NCI-H2196 (cell line): ENCODE measurements around the gene LAPTM5.

Experiments
- DNase-seq: peaks from one replicate; lab custom pipeline; 2025; ENCODE audit not compliant: unreplicated experiment; lab: John Stamatoyannopoulos, UW

The LAPTM5 gene

DNA sequence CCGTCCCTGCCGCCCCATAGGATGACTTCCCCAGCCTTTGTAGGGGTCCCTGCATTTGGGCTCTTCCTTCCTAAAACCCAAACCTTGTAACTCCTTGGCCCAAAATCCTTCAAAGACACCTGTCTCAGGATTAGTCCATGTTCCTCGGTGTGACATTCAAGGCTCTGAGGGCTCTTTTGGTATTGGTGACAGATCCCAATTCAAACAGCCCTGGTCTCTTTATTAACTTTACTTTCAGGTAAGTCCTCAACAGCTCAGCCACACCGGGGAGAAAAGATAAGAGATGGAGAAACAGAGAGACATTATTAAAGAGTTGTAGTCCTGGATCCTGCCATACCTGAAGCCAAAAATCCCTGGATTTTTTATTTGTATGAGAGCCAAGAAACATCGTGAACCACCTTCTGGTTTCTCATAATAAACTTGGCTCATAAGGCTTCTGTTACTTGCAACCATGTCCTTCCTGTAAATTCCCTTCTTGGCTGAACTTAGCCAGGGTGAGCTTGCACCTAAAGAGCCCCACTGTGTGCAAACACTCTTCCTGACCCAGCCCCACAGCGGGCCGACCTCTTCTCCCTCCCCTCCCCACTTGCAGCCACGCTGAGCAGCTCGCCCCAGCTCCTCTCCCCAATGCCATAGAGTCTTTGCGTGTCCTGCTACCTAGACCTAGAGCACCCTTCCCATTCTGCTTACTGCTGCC, 26.3 kb downstream of the LAPTM5 start:
- no peak for DNase-seq

DNA sequence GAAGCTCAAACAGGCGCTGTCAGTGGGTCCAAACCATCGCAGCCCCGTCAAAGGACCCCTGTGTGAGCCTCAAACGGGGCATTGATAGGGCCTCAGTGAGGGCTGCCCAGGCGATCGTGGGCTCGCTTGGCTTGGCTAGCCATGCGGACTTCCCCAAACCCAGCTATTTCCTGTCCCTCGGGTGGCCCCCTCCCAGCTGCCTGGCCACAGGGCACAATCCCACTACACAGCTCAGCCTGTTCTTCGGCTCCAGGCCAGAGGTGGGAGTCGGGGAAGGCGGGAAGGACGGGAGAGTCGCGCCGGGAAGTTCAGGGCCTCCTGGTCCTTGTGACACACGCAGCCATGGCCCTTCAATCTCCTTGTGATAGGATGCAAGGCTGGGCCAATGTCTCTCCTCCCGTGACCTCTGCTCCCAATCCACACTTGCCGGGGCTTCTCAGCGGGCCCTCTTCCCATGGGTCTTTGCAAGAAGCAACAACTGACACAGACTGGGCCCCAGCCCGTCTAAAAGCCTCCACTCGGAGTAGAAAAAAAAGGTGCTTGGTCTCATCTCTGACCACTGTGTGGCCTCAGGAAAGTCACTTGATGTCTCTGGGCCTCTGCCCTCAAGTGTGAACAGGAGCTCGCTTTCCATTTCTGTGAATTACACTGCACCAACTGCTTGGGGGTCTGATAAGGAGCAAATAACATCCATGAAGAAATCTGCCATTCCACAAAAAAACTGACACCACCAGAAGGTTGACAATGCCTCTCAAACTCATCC, 27.0 kb downstream of the LAPTM5 start:
- no peak for DNase-seq

GRCh38 chr1:30729901-30730300, 27.7 kb downstream of the LAPTM5 start:
- DNase-seq: no peak

DNA sequence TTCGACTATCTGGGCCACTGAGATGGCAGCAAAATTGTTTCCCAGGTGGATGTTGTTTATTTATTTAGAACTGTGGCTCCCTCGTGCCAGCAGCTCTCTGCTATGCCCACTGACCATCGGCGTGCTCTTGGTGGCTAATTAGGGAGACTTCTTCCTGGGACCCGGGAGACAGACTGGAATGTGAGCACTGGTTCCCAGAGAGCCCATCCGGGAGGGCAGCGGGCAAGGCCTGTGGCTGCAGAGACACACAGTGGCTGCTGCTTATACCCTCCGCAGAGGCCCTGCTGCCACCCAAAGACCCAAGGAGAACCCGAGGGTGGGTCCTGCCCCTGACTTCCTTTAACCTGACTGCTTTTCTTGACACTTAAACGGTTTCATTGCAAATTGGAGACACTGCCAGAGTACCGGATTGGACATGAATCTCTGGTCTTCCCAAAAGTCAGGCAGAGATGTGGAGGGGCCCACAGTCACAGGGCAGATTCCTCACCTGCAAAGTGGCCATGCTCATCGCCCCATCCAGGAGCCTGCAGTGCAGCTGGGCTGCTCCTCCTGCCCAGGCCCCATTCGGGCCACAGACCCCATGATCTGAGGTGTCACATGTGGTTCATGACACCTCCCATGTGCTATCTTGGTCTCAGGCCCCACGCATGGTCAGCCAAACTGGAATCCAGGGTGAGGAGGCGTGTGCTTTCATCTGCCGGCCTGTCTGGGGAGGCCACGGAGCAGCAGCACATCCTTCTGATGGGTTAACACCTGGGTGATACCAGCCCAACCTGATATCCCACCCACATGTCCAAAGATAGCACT, 28.5 kb downstream of the LAPTM5 start:
- DNase-seq: no peak

- no peak for DNase-seq
Measured at GRCh38 chr1:30728340-30728739, 29.2 kb downstream of the LAPTM5 start.

DNA sequence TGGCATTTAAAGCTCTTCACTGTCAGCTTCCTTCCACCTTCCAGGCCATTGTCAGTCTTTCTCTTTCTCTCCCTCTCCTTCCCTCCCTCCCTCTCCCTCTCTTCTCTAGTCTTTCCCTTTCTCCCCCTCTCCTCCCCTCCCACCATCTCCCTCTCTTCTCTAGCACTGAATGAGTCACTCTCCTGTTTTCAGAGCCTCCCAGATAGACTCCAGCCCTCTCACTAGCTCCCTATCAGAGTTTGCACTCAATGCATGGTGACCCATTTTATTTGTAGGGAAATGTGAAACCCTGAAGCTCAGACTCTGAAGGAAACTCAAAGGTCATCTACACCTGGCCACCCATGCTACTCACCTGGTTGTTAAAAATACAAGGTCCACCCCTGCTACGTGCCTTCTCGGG, 29.8 kb downstream of the LAPTM5 start:
- no peak for DNase-seq

DNA sequence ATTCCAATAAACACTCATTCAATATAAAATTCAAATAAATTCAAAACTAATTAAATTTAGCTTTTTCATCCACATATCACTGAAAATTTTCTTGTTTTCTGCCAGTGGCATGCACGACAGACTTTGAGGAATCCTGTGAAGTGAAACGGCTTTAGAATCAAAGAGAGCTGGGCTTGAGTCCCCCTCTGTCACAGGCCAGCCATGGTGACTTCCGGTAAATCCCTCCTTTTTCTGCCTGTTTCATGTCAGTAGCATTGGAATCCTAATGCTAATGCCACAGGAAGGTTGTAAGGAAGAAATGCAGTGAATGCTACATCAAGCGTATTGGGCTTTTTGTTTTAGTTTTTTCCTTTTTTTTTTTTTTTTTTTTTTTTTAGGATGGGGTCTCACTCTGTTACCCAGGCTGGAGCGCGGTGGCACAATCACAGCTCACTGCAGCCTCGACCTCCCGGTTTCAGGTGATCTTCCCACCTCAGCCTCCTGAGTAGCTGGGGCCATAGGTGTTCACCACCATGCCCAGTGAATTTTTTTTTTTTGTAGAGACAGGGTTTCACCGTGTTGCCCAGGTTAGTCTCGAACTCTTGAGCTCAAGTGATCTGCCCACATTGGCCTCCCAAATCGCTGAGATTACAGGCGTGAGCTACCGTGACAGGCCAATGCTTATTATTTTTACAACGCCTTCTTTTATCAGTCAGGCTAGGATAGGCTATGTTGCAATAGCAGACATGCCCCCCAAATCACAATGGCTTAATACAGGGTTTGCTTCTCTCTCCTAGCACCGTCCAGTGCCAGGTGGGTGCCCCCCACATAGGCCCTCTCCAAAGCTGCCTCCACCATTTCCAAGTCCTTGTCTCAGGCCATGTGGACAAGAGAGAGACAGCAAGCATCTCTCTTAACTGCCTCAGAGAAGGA, 30.5 kb downstream of the LAPTM5 start:
- DNase-seq: no peak

GRCh38 chr1:30726236-30726635, 31.3 kb downstream of the LAPTM5 start:
- no peak for DNase-seq

- DNase-seq: no peak
Measured at GRCh38 chr1:30725450-30726095, 32.0 kb downstream of the LAPTM5 start.

GRCh38 chr1:30724655-30725421, 32.7 kb downstream of the LAPTM5 start:
- no peak for DNase-seq

DNA sequence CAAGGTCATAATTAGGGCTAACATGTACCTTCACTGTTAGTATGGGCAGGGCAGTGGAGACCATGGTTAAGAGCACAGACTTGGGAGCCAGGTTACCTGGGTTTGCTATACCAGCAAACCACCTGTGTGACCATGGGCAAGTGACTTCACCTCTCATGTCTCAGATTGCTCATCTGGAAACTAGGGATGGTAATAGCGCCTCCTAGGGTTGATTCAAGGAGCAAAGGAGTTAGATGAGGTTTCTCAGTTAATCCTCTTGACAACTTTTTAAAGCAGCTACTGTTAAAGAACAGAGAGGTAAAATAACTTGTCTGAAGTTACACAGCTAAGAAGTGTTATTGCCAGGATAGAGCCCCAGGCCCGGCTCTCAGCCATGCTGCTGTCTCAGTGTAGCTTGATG, 33.4 kb downstream of the LAPTM5 start:
- no peak for DNase-seq

DNA sequence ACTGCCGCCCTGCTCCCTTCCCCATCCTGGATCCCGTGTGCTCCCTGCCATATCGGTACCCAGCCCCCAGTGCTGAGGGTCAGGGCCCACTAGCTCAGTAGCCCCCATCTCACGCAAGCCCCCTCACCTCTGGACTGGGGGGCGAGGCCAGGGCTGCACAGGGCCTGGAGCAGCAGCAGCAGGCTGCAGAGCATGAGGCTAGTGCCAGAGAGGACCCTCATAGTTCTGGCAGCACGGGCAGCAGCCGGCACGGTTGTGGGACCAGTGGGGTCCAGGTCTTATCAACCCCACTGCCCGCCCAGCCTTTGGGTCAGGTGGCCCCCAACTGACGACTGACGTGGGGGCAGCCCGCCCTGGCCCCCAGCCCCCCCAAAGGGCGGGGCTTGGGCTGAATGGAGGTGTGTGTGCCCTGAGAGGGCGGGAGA, 34.2 kb downstream of the LAPTM5 start, which contains the start of gene MATN1:
TSS of gene MATN1 (minus strand) at position 255 of the 425 bp plus-strand sequence. CDS start at position 221, 34 bp downstream.
- DNase-seq: no peak

DNA sequence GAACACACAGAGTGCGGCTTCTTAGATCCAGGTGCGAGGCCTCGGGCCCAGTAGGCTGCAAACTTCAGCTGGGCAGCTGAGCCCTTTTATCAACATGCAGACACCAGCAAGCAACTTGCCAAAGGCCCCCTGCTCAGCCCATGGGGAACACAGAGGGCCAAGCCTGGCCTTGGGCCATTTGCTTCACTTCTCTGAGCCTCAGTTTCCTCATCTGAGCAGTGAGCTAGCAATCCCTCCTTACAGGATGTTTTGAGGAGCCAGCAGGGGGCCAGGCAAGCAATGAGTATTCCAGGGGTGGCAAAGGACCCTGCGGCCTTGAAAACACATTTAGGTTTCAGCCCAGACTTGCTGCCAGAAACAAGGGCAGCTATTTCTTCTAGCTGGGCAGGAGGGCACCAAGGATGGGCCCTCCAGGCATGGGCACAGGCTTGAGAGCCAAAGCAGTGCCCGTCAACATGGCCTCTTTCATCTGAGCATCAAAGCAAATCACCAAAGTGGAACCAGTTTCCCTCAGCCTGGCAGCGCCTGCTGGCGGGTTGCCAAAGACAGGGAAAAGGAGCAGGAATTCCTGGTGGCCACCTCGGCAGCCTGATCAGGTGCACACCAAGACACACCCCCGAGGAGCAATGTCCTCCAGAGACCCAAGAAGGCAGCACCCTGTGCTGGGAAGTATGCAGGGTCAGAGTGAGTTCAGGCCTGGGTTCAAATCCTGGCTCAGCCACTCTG, 35.6 kb downstream of the LAPTM5 start:
- peak; percentile 60 for DNase-seq

DNA sequence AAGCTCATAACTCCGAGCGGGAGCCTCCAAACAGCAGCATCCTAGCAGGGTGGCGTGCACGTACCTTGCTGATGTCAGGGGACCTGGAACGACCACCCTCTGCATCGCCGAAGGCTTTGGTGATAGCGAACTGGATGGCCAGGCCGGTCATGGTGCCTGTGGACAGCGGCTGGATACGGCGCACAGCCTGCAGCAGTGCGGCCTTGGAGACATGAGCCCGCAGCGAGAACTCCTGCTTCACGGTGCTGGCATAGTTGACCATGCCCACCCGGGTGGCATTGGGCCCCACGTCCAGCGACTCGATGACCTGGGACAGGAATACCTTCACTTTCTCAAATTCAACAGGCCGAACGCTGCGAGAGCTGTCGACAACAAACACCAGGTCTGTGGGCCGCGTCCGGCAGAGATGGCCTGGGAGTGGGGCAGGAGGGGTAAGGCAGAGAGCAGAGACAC, 36.2 kb downstream of the LAPTM5 start:
- no peak for DNase-seq

- DNase-seq: no peak
Measured at GRCh38 chr1:30720271-30721223, 37.0 kb downstream of the LAPTM5 start.

- no peak for DNase-seq
Measured at GRCh38 chr1:30719406-30720270, 37.9 kb downstream of the LAPTM5 start.
